ENCODE results near the gene TTC23.
"Not testable (repeated sequence)": the region's sequence is repeated elsewhere in the genome, so short reads cannot be mapped to it uniquely, and the experiment has no call there.

The TTC23 gene

GRCh38 chr15:99115300-99116215 lies 133.8 kb downstream of the TTC23 start:
- in situ Hi-C loops (cut with MboI; ENCODE audit: low pct_unique_long_range_greater_than_20kb, low sequenced_read_pairs), result no loop called here
- DNase-seq, result no peak

DNA sequence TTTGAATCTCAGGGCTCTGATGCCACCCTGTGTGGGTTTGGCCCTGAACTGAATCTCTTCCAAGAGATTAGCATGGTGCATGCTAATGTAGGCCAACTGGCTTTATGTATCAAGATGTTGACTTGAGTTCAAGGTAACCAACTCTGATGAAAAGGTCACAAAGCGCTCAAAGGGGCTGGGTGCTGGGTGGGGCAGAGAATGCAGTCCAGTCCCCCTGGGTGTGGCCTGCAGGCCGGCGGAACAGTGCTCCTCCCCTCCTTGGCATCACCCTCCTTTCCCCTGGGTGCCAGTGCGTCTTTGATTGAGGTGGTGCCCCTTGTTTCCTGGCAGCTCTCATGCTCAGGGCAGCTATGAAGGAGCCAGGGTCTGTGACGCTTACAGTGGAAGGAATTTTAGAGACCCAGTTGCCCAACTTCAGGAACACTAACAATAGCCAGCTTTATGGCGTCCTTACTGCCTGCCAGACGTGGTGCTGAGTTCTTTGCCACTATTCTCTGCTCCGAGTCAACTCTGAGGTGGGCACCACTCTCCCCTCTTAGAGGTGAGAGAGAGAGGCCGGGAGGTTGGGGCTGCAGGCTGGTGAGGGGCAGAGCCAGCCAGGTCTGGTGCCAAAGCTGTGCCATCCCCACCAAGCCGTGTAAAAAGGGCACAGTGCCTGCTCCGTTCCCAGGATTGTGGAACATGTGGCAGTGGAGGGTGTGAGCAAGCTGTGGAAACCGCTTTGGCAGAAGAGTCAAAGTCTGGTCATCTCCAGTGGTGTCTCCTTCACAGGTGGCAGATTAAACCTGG lies 134.7 kb downstream of the TTC23 start:
- in situ Hi-C loops (cut with MboI; ENCODE audit: low pct_unique_long_range_greater_than_20kb, low sequenced_read_pairs), result no loop called here
- DNase-seq, result no peak

- in situ Hi-C loops (cut with MboI; ENCODE audit: low pct_unique_long_range_greater_than_20kb, low sequenced_read_pairs), result no loop called here
Measured at GRCh38 chr15:99113547-99114271, 135.7 kb downstream of the TTC23 start.

DNA sequence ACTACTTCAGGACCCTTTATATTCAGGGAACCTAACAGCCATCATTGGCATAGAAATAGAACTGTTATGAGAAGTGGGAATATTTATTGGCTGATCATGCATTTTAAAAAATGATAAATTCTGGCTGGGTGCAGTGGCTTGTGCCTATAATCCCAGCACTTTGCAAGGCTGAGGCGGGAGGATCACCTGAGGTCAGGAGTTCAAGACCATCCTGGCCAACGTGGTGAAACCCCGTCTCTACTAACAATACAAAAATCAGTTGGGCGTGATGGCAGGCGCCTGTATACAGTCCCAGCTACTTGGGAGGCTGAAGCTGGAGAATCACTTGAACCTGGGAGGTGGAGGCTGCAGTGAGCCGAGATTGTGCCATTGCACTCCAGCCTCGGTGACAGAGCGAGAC lies 137.7 kb downstream of the TTC23 start:
- DNase-seq; in situ Hi-C loops (cut with MboI; ENCODE audit: low pct_unique_long_range_greater_than_20kb, low sequenced_read_pairs): not testable (repeated sequence)

More at GRCh38 chr15:99113547-99114271, 135.7 kb downstream of the TTC23 start:
- DNase-seq, result no peak

GRCh38 chr15:99110581-99111320 lies 138.6 kb downstream of the TTC23 start:
- in situ Hi-C loops (cut with MboI; ENCODE audit: low pct_unique_long_range_greater_than_20kb, low sequenced_read_pairs), result no loop called here

DNA sequence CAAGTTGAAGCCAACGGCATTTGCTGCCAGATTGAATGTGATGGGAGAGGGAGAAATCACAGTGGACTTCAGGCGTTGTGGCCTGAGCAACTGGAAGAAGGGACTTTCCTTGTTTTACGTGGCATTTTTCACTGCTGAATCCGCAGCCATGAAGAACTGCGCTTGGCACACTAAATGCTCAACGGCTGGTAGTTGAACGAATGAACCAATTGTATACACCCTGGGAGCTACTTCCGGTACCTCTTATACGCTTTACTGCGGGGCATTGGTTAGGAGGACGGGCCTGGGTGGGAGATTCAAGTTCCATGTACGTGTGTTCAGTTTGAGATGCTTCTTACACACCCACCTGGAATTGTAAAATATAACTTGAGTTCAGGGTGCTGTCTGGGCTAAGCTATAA lies 139.3 kb downstream of the TTC23 start:
- no peak for DNase-seq
- in situ Hi-C loops (cut with MboI; ENCODE audit: low pct_unique_long_range_greater_than_20kb, low sequenced_read_pairs), result no loop called here

More at GRCh38 chr15:99110581-99111320, 138.6 kb downstream of the TTC23 start:
- no peak for DNase-seq

GRCh38 chr15:99109555-99110021 lies 139.8 kb downstream of the TTC23 start:
- DNase-seq, result no peak
- in situ Hi-C loops (cut with MboI; ENCODE audit: low pct_unique_long_range_greater_than_20kb, low sequenced_read_pairs), result no loop called here

GRCh38 chr15:99108993-99109392 lies 140.4 kb downstream of the TTC23 start:
- no peak for DNase-seq

GRCh38 chr15:99106417-99107220 lies 142.8 kb downstream of the TTC23 start:
- in situ Hi-C loops (cut with MboI; ENCODE audit: low pct_unique_long_range_greater_than_20kb, low sequenced_read_pairs), result no loop called here

More at GRCh38 chr15:99108993-99109392, 140.4 kb downstream of the TTC23 start:
- in situ Hi-C loops (cut with MboI; ENCODE audit: low pct_unique_long_range_greater_than_20kb, low sequenced_read_pairs), result no loop called here

GRCh38 chr15:99105514-99106341 lies 143.7 kb downstream of the TTC23 start:
- in situ Hi-C loops (cut with MboI; ENCODE audit: low pct_unique_long_range_greater_than_20kb, low sequenced_read_pairs), result no loop called here
- DNase-seq, result peak; percentile 21

More at GRCh38 chr15:99106417-99107220, 142.8 kb downstream of the TTC23 start:
- no peak for DNase-seq

- in situ Hi-C loops (cut with MboI; ENCODE audit: low pct_unique_long_range_greater_than_20kb, low sequenced_read_pairs), result no loop called here
Measured at GRCh38 chr15:99104788-99105513, 144.4 kb downstream of the TTC23 start, which contains the start of gene SYNM. SYNM (plus strand) TSS chr15:99105080; CDS start chr15:99105200, 120 bp downstream.

DNA sequence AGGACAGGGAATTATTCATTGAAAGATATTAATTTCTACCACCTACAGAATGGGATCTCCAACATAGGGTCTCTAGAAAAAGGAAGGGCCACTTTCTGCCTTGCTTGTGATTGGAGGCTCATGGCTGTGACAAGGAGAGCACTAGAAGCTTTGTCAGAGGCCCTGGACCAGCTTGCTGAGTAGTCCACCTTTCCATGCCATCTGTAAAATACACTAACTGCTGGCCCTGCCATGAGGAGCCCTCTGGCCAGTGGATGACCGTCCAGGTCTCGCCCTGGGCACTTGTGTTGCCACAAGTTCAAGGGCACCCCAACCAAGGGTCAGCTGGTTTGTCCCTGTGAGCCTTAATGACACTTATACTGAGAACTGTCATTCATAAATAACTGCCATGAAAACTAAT lies 146.1 kb downstream of the TTC23 start:
- in situ Hi-C loops (cut with MboI; ENCODE audit: low pct_unique_long_range_greater_than_20kb, low sequenced_read_pairs), result no loop called here
- no peak for DNase-seq

More at GRCh38 chr15:99104788-99105513, 144.4 kb downstream of the TTC23 start, which contains the start of gene SYNM:
- peak; percentile 69 for DNase-seq

GRCh38 chr15:99102332-99103235 lies 146.8 kb downstream of the TTC23 start:
- DNase-seq, result no peak
- in situ Hi-C loops (cut with MboI; ENCODE audit: low pct_unique_long_range_greater_than_20kb, low sequenced_read_pairs), result no loop called here

- no peak for DNase-seq
- in situ Hi-C loops (cut with MboI; ENCODE audit: low pct_unique_long_range_greater_than_20kb, low sequenced_read_pairs), result no loop called here
Measured at GRCh38 chr15:99101501-99101900, 147.9 kb downstream of the TTC23 start.

Data from KBM-7 (cell line).